NCI-H1092 treated with DMSO at 0.1 percent for 48 hours (cell line): Measurements from ENCODE around the gene KSR1.

ENCODE experiments used
- DNase-seq: peaks from one replicate; lab custom pipeline; 2025; lab: John Stamatoyannopoulos, UW

KSR1 gene

GRCh38 chr17:27473748-27474609 is 17.7 kb downstream of the KSR1 start:
- DNase-seq: no peak

DNA sequence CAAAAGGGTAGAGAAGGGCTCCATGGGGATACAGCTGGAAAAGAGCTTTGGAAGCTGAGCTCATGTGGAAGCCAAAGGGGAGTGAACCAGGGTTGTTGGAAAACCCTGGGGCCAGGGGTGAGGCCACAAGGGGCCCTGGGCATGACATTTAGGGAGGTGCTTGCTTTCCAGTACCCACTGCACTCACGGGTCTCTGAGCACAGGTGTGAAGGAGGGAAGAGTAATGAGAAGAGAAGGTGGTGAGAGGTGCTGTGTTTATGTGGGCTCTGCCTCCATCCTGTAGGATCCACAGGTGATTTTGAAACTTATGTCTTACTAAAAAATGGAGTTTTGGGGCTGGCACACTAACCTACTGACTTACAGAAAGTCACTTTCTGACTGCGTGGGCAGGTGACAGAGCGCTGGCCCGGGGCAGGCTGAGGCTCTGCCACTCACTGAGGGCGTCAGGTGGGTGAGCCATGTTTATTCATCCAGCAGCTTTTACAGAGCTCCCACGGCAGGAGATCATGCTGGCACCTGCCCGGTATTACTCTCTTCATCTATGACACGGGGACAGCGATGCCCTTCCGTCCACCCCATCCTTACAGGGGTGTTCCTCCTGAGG is 18.9 kb downstream of the KSR1 start:
- no peak for DNase-seq

DNA sequence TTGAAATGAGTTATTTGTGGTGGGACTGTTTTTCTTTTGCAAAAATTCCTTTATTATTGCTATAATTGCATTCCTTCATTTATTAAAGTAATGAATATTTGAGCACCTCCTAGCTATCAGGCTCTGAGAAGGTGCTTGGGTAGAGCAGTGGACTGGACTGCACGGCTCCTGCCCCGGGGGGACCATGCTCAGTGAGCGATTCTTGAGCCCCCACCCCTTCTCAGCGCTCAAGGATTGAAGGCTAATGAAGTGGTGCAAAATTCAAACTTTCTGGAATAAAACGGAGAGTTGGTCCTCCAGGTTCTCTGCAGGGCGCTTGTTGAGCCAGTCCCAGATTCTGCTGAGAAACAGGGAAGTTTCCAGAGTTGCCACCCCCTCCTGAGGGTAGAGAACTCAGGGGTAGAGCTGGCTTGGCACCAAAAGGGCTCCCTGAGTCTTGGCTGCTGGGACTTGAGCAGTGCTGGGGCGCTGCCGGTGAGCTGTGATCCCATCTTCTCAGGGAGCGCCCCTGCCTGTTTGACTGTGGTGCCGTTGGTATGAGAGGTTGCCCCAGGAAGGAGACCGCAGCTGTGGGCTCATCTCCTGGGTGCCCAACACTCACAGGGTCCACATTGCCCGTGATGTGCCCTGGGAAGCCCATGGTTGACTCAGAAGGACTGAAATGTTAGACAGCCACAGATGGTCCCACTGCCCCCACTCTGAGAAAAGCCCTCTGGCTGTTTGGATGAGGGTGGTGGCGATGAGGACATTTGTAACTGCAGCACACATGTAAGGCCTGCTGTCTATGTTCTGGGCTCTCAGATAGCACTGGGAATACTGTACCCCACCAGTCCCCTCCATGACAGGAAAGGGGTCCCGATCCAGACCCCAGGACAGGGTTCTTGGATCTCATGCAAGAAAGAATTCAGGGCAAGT is 20.0 kb downstream of the KSR1 start:
- no peak for DNase-seq

- DNase-seq: no peak
Measured at GRCh38 chr17:27477050-27477888, 21.0 kb downstream of the KSR1 start.

DNA sequence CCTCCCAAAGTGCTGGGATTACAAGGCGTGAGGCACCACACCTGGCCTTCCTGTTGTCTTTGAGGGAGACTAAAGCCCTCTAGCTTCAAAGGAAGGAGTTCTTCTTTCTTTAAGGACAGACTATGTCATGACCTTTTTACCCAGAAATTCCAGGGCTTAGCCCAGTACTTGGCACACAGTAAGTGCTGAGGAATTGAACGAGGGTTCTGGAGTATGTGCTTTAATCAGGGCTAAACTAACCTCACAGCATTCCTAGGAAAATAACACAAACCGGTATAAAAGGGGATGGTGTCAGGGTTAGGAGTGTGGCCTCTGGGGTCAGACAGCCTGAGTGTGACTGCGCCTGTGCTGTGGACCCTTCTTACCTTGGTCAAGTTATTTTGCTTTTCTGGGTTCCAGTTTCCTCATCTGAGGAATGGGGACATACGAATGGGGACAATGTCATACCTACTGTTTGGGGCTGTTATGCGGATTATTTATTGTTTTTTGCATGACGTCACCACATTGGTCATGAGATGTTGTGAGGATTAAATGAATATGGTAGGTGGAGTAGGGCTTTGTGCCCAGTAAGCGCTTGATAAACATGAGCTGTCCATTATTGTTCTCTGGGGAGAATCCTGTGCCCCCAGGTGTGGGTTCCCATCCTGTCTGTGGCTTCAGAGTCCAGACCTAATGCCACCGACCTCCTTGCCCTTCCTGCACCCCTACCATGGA is 21.9 kb downstream of the KSR1 start:
- no peak for DNase-seq

- DNase-seq: no peak
Measured at GRCh38 chr17:27478901-27479538, 22.8 kb downstream of the KSR1 start.

GRCh38 chr17:27479838-27480237 is 23.6 kb downstream of the KSR1 start:
- no peak for DNase-seq

DNA sequence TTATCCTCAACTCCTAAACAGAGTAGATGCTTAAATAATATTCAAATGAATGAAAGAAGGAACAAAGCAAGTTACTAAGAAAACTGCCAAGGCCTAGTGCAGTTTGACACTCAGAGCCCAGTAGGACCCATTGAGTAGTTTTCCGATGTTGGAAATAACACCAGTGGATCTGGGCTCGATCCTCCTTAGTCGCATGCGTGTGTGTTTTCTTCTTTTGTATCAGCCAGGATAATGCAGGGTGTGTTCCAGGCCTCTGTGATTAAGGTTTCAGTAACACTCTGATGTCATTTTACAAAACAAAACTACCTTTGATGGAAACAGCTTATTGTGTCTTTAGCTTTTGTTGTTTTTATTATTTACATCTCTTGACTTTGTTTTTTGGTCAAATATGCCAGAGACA is 24.5 kb downstream of the KSR1 start:
- no peak for DNase-seq

GRCh38 chr17:27481327-27481726 is 25.1 kb downstream of the KSR1 start:
- no peak for DNase-seq

- DNase-seq: no peak
Measured at GRCh38 chr17:27485125-27485524, 28.9 kb downstream of the KSR1 start.

GRCh38 chr17:27485716-27486495 is 29.7 kb downstream of the KSR1 start:
- no peak for DNase-seq

DNA sequence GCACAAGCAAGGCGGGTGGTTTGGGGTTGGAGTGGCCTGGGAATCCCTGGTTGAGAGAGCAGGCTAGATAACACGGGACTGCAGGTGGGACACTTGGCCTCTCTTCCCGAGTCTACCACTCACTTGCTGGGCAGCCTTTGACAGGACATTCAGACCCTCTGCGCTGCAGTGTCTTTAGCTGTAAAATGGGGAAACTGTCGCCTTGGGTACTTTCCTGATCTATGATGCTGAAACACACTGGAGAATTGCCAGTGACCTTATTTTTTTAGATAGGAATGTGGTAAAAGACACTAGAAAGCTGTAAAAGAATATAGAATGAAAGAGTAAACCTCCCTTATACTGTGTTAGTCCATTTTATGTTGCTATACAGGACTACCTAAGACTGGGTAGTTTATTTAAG is 30.5 kb downstream of the KSR1 start:
- no peak for DNase-seq

DNA sequence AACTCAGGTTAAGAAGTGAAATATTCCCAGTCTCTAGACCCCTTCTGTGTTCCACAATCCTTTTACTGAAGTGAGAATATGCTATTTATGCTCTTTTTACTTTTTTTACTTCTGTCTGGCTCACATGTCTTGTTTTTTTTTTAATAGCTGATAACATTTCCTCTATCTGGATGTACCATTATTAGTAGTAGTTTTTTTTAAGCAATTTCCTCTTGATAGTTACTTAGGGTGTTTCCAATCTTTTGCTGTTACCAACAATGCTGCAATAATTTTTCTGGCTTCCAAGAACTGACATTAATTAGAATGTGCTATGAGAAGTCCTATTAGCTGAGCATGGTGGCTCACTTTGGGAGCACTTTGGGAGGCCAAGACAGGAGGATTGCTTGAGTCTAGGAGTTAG is 32.0 kb downstream of the KSR1 start:
- DNase-seq: no peak

DNA sequence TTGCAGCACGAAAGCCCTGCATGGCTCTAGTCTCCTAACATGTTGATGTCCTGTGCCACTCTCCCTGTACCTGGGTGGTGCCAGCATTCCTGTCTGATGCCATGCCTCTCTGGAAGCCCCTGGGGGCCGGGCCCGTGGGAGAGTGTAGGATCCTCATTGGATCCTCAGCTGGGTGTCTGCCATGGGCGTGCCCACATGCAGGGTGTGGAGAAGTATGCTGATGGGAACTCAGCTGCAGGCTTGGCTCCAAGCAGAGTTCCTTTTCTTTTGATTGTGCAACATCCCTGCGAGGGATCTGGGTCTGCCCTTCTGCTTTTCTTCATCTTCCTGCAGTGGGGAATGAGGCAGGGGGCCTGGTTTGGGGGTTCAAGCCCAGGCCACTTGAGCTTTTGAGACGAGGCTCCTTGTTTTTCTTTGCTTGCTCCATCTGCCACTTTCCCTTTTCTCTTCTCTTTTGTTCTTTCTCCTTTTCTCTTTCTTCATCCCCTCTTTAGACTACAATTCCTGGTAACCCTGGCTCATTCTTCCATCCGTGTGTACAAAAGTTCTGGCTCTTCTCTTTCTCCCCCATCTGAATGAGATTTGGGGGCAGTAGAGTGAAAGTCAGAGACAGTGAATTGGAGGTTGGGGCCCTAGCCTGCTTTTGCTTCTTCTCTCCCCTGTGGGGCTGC is 32.9 kb downstream of the KSR1 start:
- DNase-seq: no peak

DNA sequence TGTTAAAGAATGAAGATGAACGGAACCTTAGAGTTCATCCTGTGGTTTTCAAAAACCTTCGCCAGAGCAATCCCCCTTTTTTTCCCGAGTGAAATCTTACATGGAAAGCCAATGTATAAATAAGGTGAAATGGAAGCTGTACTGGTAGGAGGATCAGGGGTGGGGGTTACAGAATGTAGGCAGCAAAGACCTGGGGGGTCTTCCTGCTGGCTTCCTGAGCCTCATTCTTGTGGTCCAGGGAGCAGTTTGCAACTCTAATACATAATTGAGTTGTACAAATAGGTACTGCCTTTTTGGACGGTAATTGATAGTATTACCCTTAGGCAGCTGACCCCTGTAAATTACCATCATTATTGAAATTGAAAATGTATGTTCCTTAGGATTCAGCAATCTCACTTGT is 34.1 kb downstream of the KSR1 start:
- no peak for DNase-seq

- DNase-seq: no peak
Measured at GRCh38 chr17:27491713-27492190, 35.5 kb downstream of the KSR1 start.

DNA sequence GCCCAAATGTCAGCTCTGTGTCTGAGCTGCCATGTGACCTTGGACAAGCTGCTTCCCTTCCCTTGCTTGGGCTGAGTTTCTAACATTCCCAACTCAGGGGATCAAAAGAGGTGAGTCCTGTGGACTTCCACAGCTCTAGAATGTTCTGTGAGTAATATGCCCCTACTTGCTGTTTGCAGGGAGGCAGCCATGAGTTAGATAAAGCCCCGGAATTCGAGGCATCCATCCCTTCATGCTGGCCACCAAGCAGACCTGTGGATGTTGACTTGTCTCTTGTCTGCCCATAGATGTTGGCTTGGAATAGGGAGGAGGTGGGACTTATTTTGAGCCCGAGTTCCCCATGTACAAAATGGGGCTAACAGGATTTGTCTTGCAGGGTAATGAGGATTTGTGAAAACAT is 36.2 kb downstream of the KSR1 start:
- no peak for DNase-seq

DNA sequence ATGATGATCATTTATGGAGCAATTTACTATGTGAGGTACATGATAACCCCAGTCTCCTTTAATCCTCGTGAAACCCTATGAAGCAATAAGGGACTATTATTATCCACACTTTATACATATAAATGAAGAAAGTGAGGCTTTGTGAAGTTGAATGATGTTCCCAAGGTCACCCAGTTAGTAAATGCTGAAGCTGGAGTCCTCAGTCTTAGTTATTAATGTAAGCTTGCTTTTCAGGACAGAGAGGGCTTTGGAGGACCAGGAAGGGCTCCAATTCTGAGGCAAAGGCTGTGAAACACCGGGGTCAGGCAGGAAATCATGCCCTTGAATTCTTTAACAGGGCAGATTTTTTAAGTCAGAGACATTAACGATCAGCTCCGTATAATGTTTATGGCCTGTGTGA is 36.8 kb downstream of the KSR1 start:
- DNase-seq: no peak
